Neural cell (in vitro differentiated cells): ENCODE results near the gene ZC3H12A.

Source experiments
- EP300 ChIP-seq: fragments of 450-650 bp; conservative IDR thresholded peaks from 2 replicates; pipeline ENCODE4 v1.6.1; 2014; ENCODE audit warnings: antibody characterized with exemption, mild to moderate bottlenecking, moderate library complexity; ENCODE audit not compliant: poor library complexity, severe bottlenecking
- EZH2 ChIP-seq: fragments of 200-600, 300-800 bp; shearing (Covaris generic), sonication (generic); IDR thresholded peaks from 2 replicates; pipeline ENCODE4 v1.6.1; 2014; ENCODE audit warnings: antibody characterized with exemption, low read length, borderline replicate concordance, mild to moderate bottlenecking; ENCODE audit not compliant: insufficient read depth, poor library complexity, severe bottlenecking
- POLR2AphosphoS5 ChIP-seq: IDR thresholded peaks from 2 replicates; pipeline ENCODE4 v1.6.1; 2012
- SMC3 ChIP-seq: fragments of 450-650 bp; conservative IDR thresholded peaks from 2 replicates; pipeline ENCODE4 v1.6.1; 2014; ENCODE audit warnings: antibody characterized with exemption, mild to moderate bottlenecking, moderate library complexity; ENCODE audit not compliant: poor library complexity
- TAF1 ChIP-seq: IDR thresholded peaks from 2 replicates; pipeline ENCODE4 v1.6.1; 2012; ENCODE audit warnings: low read depth
- TF ChIP-seq, protein P1 (sequence below): fragments of 450-650 bp; IDR thresholded peaks from 2 replicates; pipeline ENCODE4 v1.5.1; 2014; ENCODE audit warnings: antibody characterized with exemption, mild to moderate bottlenecking, moderate library complexity; ENCODE audit not compliant: poor library complexity, severe bottlenecking
- TF ChIP-seq, protein P2 (sequence below): IDR thresholded peaks from 2 replicates; pipeline ENCODE4 v1.6.1; 2012; ENCODE audit warnings: borderline replicate concordance

DNA sequence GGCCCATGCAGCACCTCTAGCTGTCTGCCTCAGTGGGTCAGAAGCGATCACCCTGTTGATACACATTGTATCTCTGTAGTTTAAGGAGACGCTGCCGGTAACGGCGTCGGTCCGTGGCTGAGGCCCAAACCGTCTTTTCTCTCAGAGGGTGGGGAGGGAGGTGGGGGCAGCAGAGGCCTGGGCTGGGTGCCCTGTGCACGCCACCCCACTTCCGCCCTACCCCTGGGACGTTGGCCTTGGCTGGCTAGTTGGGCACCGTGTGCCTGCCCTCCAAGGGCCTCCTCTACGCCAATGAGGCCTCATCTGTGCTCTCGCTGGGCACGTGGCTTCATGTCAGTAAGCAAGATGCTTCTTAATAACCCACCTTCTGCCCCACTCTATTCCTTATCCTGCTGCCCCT, 9.4 kb downstream of the ZC3H12A start:
- no peak for TF ChIP-seq EZH2
- no peak for TF ChIP-seq TAF1
- TF ChIP-seq, protein P1, sequence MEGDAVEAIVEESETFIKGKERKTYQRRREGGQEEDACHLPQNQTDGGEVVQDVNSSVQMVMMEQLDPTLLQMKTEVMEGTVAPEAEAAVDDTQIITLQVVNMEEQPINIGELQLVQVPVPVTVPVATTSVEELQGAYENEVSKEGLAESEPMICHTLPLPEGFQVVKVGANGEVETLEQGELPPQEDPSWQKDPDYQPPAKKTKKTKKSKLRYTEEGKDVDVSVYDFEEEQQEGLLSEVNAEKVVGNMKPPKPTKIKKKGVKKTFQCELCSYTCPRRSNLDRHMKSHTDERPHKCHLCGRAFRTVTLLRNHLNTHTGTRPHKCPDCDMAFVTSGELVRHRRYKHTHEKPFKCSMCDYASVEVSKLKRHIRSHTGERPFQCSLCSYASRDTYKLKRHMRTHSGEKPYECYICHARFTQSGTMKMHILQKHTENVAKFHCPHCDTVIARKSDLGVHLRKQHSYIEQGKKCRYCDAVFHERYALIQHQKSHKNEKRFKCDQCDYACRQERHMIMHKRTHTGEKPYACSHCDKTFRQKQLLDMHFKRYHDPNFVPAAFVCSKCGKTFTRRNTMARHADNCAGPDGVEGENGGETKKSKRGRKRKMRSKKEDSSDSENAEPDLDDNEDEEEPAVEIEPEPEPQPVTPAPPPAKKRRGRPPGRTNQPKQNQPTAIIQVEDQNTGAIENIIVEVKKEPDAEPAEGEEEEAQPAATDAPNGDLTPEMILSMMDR, result no peak
- TF ChIP-seq, protein P2, sequence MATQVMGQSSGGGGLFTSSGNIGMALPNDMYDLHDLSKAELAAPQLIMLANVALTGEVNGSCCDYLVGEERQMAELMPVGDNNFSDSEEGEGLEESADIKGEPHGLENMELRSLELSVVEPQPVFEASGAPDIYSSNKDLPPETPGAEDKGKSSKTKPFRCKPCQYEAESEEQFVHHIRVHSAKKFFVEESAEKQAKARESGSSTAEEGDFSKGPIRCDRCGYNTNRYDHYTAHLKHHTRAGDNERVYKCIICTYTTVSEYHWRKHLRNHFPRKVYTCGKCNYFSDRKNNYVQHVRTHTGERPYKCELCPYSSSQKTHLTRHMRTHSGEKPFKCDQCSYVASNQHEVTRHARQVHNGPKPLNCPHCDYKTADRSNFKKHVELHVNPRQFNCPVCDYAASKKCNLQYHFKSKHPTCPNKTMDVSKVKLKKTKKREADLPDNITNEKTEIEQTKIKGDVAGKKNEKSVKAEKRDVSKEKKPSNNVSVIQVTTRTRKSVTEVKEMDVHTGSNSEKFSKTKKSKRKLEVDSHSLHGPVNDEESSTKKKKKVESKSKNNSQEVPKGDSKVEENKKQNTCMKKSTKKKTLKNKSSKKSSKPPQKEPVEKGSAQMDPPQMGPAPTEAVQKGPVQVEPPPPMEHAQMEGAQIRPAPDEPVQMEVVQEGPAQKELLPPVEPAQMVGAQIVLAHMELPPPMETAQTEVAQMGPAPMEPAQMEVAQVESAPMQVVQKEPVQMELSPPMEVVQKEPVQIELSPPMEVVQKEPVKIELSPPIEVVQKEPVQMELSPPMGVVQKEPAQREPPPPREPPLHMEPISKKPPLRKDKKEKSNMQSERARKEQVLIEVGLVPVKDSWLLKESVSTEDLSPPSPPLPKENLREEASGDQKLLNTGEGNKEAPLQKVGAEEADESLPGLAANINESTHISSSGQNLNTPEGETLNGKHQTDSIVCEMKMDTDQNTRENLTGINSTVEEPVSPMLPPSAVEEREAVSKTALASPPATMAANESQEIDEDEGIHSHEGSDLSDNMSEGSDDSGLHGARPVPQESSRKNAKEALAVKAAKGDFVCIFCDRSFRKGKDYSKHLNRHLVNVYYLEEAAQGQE, result no peak
- no peak for TF ChIP-seq EP300
- no peak for TF ChIP-seq SMC3
- no peak for TF ChIP-seq POLR2AphosphoS5
